Inferior parietal cortex (tissue), 1 donor: ENCODE data around the gene MPPED1.
A peak's percentile ranks its signal among the peaks of the same experiment; 100 is the strongest.

Experiments
- DNase-seq: peaks from one replicate; pipeline ENCODE4 v3.0.0-alpha.2; 2016; ENCODE audit errors: extremely low spot score

The MPPED1 gene

DNA sequence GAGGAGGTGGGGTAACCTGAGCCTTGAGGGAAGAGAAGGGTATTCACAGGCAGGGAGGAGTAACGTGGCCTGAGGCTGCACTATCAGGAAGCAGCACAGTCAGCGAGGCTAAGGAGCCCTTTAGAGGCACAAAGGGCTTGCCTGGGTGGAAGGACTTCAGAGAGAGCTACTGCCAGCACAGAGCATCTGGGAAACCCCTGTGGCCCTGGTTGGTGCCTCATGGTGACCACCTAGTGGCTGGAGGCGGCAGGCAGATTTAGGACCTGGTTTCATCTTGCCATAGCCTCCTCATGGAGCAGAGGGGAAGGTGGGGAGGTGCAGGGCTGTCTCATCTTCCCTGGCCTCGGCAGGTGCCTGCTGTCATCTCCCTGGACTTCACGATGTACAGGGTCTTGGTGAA is 64.5 kb downstream of the MPPED1 start:
- DNase-seq = no peak

DNA sequence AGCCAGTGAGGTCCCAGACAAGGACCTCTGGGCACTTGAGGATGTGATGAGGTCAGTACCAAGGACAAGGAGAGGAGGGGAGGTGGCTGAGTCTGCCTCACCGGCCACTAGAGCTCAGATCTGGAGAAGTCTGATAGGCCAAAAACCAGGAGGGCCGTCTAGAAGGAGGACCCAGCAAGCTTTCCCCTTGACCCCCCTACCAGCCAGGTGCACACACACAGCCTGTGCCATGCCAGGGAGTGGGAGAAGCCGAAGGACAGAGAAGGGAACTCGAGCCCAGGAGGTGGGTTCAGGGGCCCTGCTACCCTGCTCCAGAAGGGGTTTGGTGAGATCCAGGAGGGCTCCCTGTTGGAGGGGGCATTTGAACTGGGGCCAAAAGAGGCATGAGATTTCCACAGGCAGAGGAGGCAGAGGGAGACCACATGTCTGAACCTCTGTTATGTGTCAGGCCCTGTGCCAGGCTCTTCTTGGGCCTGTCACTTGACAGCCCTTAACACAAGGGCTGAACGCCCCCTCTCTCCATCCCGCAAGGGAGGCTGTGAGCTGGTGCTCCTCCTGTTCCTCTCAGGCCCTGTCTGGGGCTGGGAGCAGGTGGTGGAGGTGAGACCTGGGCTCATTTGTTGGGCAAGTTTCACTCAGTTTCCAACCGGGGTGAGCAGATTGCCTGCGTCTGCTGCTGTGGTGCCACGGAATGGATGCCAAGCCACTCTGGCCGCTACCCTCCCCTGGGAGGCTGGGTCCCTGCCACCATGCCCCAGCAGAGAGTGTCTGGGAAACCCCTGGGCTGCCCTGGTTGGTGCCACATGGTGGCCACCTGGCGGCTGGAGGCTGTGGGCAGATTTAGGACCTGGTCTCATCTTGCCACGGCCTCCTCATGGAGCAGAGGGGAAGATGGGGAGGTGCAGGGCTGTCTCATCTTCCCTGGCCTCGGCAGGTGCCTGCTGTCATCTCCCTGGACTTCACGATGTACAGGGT is 65.2 kb downstream of the MPPED1 start:
- no peak for DNase-seq

- no peak for DNase-seq
Observed at GRCh38 chr22:43477966-43478365, 66.2 kb downstream of the MPPED1 start.

DNA sequence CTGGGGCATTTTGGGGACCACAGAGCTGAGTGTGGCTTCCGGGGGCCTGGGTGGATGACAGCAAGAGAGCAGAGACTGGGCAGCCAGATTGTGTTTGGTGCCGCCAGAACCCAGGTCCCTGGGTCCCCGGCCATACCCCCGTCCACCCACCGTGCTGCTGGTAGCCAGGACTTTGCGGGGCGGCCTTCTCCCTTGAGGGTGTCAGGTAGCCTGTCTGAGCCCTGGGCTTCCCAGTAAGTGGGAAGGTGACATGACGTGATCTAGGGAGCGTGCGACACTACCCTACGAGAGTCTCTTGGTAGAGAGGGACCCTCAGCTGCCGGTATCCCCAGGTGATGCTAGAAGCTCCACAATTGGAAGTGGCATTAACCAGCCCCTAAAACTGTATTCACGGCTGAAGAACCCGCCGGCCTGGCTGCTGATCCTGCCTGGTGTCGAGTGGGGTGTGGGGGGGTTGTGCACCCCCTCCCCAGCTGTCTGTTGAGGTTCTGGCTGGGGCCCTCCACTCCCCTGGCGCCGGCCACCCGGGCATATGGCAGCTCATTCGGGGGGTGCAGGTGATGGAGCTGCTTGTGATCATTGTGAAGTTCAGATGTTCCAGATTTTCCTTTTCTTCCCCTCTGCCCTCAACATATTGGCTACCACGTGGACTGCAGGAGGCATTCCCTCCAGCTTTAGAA is 66.9 kb downstream of the MPPED1 start:
- no peak for DNase-seq

DNA sequence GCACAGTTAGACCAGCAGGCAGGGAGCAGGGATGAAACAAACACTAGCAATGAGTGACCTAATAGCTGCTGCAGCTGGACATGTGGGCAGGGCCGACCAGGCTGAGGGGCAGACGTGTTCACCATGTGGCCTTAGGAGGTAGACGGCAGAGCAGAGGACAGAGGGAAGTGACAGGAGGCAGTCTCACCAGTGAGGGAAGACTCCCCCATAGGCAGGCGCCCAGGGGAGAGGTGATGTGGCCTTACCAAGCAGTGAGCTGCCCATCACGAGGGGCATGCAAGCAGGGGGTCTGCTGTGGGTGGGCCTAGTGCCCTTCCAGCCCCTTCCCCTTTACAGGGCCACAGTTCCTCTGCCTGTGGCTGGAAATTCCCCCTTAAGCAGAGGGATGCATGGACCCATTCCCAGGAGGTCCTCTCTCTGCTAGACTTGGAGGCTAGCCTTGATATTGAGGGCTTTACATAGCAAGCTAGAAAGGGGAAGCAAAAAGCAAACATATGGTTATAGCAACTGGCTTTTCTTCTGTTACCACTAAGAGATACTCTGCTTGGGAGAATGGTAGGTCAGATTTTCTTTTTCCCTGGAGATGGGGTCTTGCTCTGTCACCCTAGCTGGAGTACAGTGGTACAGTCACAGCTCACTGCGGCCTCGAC is 67.6 kb downstream of the MPPED1 start:
- no peak for DNase-seq

- no peak for DNase-seq
Observed at GRCh38 chr22:43479962-43480361, 68.1 kb downstream of the MPPED1 start.

- DNase-seq = peak; percentile 71
Observed at GRCh38 chr22:43481568-43482317, 69.9 kb downstream of the MPPED1 start.

DNA sequence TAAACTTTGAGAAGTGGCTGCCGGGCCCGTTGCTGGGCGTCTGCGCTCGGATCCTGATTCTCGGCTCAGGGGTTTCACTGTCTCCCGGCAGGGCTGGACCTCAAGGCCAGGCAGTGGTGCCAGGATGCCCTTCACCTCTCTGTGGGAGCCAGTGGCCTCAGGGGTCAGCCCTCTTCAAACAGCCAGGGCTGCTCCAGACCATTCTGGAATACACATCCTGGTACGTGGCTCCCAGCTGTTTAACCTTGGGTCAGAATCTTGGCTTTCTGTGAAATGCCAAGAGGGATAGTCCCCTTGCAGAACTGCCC is 70.5 kb downstream of the MPPED1 start:
- DNase-seq = no peak

GRCh38 chr22:43483266-43483665 is 71.5 kb downstream of the MPPED1 start:
- no peak for DNase-seq

DNA sequence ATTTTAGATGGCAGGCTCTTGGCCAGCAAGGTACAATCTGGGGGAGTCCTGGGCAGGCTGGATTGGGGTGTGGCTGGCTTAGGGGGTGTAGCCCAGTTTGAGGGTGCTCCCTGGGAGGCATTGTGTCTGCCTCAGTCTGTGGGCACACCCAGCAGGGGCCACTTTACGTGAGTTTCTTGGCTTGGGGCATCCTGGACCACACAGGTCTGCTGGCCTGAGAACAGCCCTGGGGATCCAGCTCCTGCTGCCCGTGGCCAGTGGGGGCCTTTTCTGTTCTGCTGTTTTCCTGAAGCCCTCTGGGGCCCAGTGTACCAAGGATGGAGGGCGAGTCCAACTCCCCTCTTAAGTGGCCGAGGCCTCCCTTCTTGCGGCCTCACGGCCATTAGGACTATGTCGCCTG is 71.9 kb downstream of the MPPED1 start:
- no peak for DNase-seq

DNA sequence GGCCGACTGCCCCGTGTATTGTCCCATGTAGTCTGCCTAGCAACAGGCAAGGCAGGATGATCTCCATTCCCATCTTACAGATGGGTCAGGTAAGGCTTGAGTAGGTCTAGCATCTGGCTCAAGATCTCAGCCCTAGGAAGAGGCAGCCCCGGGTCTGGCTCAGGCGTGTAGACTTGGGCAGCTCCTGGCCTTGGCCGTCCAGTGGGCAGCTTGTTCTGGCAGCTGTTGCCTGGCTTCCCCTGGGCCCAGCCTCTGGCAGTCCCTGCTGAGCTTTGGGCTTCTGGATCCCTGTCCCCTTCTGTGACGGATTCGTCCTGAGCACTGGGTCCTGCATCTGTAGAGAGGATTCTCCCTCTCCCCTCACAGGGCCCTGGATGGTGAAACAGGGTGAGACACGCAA is 72.4 kb downstream of the MPPED1 start:
- DNase-seq = no peak

DNA sequence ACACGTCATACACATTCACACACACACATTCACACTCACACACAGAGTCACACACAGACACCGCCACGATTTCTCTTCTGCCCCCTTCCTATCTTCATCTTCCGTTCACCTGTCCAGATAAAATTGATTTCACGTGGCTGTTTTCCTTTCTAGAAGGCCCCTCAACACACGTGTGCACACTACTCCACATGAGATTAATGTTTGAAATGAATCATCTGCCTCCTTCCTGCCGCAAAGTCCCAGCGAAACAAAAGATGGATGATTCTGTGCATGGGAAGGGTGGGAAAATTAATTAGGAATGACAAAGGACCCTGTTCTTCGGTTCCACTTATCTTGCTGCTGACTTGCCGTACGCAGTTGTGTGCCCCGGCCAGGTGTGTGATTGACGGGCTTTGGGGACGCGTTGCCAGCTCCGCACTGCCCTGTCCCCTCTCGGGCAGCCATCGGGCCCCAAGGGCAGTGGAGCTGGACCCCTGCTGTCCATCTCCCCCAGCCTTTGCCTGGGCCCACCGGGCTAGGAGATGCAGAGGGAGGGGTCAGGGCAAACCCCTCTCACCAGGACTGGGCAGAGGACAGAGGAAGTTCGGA is 73.8 kb downstream of the MPPED1 start:
- no peak for DNase-seq

DNA sequence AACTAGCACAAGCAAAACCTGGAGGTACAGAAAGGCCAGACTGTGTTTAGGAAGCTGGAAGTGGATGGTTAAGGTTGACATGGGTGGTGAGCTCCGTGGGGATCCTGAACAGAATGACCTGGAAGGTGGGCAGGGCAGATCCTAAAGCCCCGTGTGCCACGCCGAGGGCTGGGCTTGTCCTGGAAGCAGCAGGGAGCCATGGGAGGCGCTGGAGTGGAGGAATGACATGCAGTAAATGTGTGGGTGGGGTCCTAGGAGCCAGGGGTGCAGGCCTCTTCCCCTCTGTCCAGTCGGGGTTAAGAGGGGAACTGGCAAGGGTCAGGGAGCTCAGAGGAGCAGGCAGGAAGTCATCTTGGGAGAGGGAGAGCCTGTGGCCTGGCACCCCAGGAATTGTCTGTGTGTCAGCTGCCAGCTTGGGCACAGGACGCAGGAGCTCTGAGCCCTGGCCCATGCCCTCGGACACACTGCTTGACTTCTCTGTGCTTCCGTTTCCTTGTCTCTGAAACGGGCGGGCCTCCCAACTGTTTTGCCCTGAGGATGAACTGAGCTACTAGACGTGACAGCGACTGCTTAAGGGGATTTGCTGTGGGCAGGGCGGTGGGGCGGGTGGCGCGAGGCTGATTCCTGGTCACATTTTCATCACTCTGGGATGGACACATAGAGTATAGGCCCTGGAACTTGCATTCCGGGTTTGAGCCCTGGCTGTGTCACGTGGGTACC is 75.7 kb downstream of the MPPED1 start:
- no peak for DNase-seq

GRCh38 chr22:43488031-43488866 is 76.4 kb downstream of the MPPED1 start:
- peak; percentile 62 for DNase-seq

DNA sequence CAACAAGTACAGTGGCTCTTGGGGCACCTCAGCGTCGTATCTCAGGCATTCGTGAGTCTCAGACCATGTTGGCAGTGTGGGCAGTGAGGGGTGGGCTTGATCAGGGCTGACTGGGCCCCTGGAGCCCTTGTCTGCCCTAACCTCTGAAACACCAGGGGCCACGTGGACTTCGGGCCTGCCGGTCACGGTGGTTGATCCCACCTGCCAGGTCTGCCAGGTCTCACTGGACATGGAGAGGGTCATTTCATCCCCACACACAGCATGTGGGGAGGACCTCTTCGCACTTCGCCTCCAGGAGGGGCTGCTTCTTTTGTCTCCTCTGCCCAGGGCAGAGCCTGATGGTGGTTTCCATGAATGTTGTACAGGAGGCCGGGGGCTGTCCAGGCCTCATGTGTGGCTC is 77.1 kb downstream of the MPPED1 start:
- DNase-seq = no peak

- DNase-seq = no peak
Observed at GRCh38 chr22:43490311-43490710, 78.5 kb downstream of the MPPED1 start.

GRCh38 chr22:43491177-43491576 is 79.4 kb downstream of the MPPED1 start:
- no peak for DNase-seq

DNA sequence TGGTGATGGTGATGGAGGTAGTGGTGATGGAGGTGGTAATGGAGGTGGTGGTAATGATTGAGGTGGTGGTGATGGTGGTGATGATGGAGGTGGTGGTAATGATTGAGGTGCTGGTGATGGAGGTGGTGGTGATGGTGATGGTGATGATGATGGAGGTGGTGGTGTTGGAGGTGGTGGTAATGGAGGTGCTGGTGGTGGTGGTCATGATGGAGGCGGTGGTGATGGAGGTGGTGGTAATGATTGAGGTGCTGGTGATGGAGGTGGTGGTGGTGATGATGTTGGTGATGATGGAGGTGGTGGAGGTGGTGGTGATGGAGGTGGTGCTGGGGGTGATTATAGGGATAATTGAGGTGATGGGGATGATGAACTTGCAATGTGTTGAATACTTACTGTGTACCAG is 79.9 kb downstream of the MPPED1 start:
- no peak for DNase-seq

GRCh38 chr22:43493297-43493696 is 81.5 kb downstream of the MPPED1 start:
- no peak for DNase-seq
